NCI-H1092 (cell line): Measurements from ENCODE around the gene RAD51B.

ENCODE experiments used
- DNase-seq: peaks from one replicate; lab custom pipeline; 2025; lab: John Stamatoyannopoulos, UW

The RAD51B gene

GRCh38 chr14:68551045-68551683 lies 731.6 kb downstream of the RAD51B start:
- no peak for DNase-seq

- no peak for DNase-seq
These were observed 732.5 kb downstream of the RAD51B start for GRCh38 chr14:68552075-68552474.

- no peak for DNase-seq
These were observed 733.0 kb downstream of the RAD51B start for GRCh38 chr14:68552602-68553001.

- no peak for DNase-seq
These were observed 733.7 kb downstream of the RAD51B start for GRCh38 chr14:68553311-68553710.

DNA sequence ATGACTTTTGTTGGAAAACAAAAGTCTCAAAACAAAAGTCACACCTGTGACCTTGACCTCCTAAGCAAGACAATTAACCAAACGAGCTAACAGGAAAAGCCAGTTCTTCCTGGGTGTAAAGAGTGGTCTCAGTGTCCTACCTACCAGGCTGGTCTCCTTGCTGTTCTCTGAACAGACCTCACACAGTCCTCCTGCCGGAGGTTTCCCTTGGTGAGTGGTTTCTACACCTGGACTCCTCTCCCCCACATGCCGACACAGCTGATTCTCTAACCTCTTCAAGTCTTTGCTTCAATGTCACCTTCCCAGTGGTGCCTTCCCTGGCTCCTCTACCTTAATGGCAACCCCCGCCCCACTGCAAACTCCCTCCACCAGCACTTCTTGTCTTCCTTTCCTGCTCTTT lies 734.7 kb downstream of the RAD51B start:
- DNase-seq, result no peak

DNA sequence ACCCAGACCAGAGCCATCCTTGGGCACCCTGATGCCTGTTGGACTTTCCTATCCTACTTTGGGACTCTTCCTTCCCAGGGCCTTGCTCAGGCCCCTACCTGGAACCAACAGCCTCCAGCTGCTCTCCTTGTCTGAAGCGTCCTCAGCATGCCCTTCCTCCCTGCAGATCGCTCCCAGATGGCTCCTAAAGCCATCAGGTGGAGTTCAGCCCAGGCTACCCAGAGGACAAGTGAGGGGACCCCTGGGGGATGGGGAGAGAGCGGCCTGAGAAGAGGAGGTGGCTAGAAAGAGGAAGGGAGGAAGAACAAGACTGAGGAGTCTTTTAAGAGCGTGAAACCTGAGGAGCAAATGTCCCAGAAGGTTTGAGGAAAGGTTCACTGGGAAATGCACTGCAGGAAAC lies 736.7 kb downstream of the RAD51B start:
- no peak for DNase-seq

GRCh38 chr14:68557648-68558047 lies 738.1 kb downstream of the RAD51B start:
- DNase-seq, result no peak

GRCh38 chr14:68558096-68558495 lies 738.5 kb downstream of the RAD51B start:
- DNase-seq, result no peak

DNA sequence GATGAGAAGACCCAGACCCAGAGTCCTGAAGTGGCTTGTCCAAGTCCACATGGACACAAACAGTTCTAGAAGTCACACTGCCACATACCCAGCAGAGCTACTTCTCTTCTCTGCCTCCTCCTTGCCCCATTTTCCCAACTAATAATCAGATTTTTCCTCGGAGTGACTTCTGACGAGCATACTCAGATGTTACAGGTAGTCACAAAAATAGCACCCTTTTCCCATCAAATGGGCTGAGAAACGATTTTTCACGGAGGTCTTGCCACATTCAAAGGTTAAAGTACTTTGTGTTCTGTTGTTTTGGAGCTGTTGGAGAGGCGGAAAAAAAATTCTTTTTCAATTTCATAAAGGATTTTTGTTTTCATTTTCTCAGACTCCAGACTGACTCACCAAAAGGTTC lies 740.4 kb downstream of the RAD51B start:
- no peak for DNase-seq

DNA sequence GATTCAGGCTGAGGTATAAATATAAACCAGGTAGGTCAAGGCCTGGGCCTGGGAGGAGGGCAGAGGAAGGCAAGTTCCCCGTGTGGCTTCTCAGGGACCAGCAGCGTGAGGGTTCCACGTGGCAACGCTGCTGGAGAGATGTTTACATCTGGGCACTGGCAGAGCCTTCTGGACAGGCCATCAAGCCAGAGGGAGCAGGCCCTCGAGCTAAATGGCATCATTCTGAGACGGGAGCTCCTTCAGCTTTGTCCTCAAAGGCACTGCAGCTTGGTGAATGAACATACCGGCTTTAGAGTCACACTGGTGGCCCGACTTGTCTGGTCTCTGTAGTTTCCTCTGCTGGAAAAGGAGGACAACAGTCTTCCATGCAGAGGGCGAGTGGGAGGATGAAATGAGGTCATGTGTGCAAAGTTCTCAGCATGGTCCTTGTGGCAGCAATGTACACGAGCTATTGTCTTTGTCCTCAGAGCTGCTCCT lies 742.0 kb downstream of the RAD51B start:
- DNase-seq, result no peak

DNA sequence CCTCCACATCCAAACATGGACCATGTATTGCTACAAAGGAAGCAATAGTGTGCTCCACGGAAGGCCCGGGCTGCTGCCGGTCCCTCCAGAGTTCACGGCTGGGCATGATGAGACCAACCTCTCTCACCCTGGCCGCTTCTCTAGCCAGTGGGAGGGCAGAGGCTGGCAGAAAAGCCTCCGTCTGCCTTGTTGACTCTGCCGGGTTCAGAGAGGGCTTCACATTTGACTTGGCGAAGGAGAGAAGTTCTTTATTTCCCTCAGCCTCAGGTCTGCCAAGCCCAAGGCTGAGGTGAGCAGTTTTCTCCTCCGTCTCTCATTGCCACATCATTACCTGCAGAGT lies 743.3 kb downstream of the RAD51B start:
- no peak for DNase-seq

- DNase-seq, result no peak
These were observed 743.9 kb downstream of the RAD51B start for GRCh38 chr14:68563251-68564131.

DNA sequence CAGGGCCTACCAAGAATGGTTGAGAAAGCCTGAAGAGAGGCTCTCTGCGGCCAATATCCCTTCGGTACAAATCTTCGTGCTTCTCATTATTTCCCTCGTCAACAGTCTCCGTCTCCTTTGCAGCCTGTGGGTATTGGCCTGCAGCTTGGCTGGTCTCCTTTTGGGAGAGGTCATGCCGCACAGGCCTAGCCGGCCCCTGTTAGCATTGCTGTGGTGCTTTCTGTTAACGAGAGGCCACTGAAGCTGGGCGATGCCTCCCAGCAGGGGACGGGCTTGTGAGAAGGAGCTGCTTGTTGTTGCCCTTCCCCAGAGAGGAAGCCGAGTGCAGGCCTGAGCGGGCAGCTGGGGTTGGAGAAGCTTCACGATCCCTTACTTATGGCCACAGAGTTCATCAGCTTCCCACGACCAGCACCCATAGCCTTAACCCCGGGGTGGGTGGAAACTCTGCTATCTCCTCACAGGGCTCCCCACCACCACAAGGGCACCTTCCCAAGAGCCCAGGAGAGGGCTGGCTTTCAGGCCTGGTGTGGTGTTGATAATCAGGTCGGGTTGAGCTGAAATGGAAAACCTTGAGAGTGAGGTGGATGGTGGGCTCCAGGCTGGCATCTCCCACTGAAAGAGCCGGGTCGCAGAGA lies 744.7 kb downstream of the RAD51B start:
- DNase-seq, result no peak

GRCh38 chr14:68564826-68565759 lies 745.5 kb downstream of the RAD51B start:
- DNase-seq, result no peak

DNA sequence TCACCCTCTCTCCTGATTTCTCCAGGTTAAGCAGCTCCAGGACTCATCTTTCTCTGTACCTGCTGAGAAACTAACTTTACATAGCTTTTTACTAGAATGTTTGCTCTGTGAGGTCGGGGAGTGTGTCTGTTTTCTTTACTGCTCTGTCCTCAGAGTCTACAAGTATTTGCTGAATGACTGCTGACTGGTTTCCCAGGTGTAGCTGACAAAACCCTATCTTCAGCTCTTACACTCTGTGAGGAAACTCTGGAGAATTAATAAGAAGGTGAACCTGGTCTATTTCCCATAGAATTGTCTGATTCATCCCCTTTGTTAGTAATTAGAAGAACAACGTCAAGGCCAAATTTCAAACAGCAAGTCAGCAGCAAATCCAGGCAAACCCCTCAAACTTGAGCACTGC lies 746.5 kb downstream of the RAD51B start:
- no peak for DNase-seq

- DNase-seq, result no peak
These were observed 749.6 kb downstream of the RAD51B start for GRCh38 chr14:68568907-68569897.

- no peak for DNase-seq
These were observed 750.4 kb downstream of the RAD51B start for GRCh38 chr14:68569970-68570409.

DNA sequence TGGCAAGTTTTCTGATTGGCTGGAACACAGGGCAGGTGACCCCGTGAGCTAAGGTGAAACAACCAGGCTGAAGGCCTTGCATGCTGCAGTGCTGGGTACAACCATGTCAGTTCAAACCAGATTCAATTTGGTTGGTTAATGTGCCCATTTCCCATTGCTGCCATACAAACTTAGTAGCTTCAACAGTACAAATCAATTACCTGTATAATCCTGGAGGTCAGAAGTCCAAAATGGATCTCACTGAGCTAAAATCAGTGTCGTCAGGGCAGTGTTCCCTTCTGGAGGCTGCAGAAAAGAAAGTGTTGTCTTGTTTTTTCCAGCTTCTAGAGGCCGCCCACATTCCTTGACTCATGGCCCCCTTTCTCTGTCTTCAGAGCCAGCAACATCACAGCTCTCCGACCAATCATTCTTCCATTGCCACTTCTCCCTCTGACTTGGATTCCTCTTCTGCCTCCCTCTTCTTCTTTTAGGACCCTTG lies 751.6 kb downstream of the RAD51B start:
- no peak for DNase-seq

DNA sequence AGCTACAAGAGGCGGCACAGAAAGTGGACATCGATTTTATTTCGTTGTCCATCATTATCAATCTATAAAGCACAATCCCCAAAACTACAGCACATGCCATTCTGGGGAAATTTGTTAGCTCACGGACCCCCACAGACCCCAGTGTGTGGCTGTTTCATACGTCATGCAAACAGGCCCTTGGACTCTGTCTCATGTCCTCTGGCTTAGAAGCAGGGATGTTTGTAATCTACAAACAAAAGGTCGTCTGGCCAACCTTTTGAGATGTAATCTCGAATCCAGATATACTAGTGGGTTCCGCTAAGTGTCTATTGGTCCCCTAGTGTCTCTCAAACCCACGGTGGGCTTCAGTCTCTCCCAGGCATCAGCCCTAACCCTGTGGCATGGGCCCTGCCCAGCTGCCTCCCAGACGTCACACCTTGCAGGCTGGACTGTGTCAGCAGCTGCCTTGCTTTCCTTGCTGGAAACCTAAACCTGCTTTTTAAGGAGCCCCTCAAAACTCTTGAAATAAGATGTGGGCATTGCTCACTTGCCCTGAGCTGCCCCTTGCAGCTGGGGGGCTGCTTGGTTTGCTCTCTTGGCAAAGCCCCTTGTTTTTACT lies 752.4 kb downstream of the RAD51B start:
- DNase-seq, result no peak

GRCh38 chr14:68573126-68573525 lies 753.5 kb downstream of the RAD51B start:
- no peak for DNase-seq
